Upper lobe of left lung (tissue), 4 donors: Measurements from ENCODE around the gene CCDC9.

Experiments used
- POLR2A ChIP-seq, 4 donors: fragments of 450-650 bp; IDR thresholded peaks; one replicate each; pipeline ENCODE4 v1.5.1; 2016 to 2017; ENCODE audit warnings: antibody characterized with exemption in 4 of 4, mild to moderate bottlenecking in 2 of 4
- POLR2AphosphoS5 ChIP-seq, 2 donors: sonication (generic); formaldehyde crosslinking; IDR thresholded peaks; one replicate each; pipeline ENCODE4 v1.5.1; 2017; ENCODE audit warnings: antibody characterized with exemption in 2 of 2
- TF ChIP-seq, protein P1 (sequence below), 6 experiments: fragments of 450-650 bp in 4 of 6; fragments of 200-600 bp in 2 of 6; sonication (generic) in 2 of 6; IDR thresholded peaks; one replicate each; pipeline ENCODE4 v1.5.1; 2016 to 2019; ENCODE audit warnings: antibody characterized with exemption in 6 of 6

DNA sequence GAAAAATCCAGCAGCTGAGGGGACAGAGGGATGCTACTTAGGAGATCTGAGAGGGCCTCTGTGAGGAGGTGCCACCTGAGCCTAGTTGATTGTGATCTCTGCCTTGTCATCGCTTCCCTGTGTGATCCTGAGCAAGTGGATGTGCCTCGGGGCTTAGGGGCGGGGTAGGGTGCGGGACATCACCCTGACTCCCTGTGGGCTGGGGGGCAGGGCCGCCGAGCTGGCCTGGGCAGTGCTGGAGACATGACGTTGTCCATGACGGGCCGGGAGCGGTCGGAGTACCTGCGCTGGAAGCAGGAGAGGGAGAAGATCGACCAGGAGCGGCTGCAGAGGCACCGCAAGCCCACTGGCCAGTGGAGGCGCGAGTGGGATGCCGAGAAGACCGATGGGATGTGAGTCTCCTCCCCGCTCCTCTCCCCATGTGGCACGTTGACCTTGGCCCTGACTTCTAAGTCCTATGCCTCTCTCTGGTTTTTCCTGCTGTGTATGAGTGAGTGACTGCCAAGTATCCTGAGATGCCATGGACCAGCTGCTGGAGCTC lies 10.1 kb downstream of the CCDC9 start:
- TF ChIP-seq, protein P1, sequence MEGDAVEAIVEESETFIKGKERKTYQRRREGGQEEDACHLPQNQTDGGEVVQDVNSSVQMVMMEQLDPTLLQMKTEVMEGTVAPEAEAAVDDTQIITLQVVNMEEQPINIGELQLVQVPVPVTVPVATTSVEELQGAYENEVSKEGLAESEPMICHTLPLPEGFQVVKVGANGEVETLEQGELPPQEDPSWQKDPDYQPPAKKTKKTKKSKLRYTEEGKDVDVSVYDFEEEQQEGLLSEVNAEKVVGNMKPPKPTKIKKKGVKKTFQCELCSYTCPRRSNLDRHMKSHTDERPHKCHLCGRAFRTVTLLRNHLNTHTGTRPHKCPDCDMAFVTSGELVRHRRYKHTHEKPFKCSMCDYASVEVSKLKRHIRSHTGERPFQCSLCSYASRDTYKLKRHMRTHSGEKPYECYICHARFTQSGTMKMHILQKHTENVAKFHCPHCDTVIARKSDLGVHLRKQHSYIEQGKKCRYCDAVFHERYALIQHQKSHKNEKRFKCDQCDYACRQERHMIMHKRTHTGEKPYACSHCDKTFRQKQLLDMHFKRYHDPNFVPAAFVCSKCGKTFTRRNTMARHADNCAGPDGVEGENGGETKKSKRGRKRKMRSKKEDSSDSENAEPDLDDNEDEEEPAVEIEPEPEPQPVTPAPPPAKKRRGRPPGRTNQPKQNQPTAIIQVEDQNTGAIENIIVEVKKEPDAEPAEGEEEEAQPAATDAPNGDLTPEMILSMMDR (IDR thresholded peaks at IDR 0.05): no peak
- TF ChIP-seq POLR2A (IDR thresholded peaks at IDR 0.05) (no peak), POLR2AphosphoS5 (IDR thresholded peaks at IDR 0.05) (no peak)
